ENCODE measurements around the gene PHLDA1.
A peak's percentile ranks its signal among the peaks of the same experiment; 100 is the strongest.

The PHLDA1 gene

GRCh38 chr12:76031414-76032042 is at the start of gene PHLDA1:
Gene PHLDA1, minus strand, starts transcription at chr12:76031776.
- TF ChIP-seq POLR2A (IDR thresholded peaks at IDR 0.05; ENCODE audit: low read depth, low read length), result peak; percentile 92
- peak; percentile 71 for DNase-seq (ENCODE audit: insufficient read length, low spot score)
- FAIRE-seq, result no peak

- FAIRE-seq (no peak), DNase-seq (ENCODE audit: insufficient read length, low spot score) (no peak)
- TF ChIP-seq POLR2A (IDR thresholded peaks at IDR 0.05; ENCODE audit: low read depth, low read length), result no peak
Observed at GRCh38 chr12:76080729-76081415, 49.3 kb upstream of the PHLDA1 start.

- DNase-seq (ENCODE audit: insufficient read length, low spot score) (no peak), FAIRE-seq (peak; percentile 38)
- no peak for TF ChIP-seq POLR2A (IDR thresholded peaks at IDR 0.05; ENCODE audit: low read depth, low read length)
Observed at GRCh38 chr12:76080017-76080728, 48.6 kb upstream of the PHLDA1 start.

GRCh38 chr12:76078748-76079147 is 47.2 kb upstream of the PHLDA1 start:
- FAIRE-seq, result peak; percentile 36
- no peak for TF ChIP-seq POLR2A (IDR thresholded peaks at IDR 0.05; ENCODE audit: low read depth, low read length)
- DNase-seq (ENCODE audit: insufficient read length, low spot score), result no peak

GRCh38 chr12:76075448-76075847 is 43.9 kb upstream of the PHLDA1 start:
- TF ChIP-seq POLR2A (IDR thresholded peaks at IDR 0.05; ENCODE audit: low read depth, low read length), result no peak
- DNase-seq (ENCODE audit: insufficient read length, low spot score) (no peak), FAIRE-seq (no peak)

GRCh38 chr12:76074701-76075336 is 43.2 kb upstream of the PHLDA1 start:
- FAIRE-seq (peak; percentile 64), DNase-seq (ENCODE audit: insufficient read length, low spot score) (no peak)
- no peak for TF ChIP-seq POLR2A (IDR thresholded peaks at IDR 0.05; ENCODE audit: low read depth, low read length)

GRCh38 chr12:76073561-76073960 is 42.0 kb upstream of the PHLDA1 start:
- no peak for TF ChIP-seq POLR2A (IDR thresholded peaks at IDR 0.05; ENCODE audit: low read depth, low read length)
- FAIRE-seq, result no peak
- DNase-seq (ENCODE audit: insufficient read length, low spot score), result no peak

GRCh38 chr12:76072568-76072967 is 41.0 kb upstream of the PHLDA1 start:
- no peak for FAIRE-seq
- TF ChIP-seq POLR2A (IDR thresholded peaks at IDR 0.05; ENCODE audit: low read depth, low read length), result no peak
- DNase-seq (ENCODE audit: insufficient read length, low spot score), result no peak

- DNase-seq (ENCODE audit: insufficient read length, low spot score) (no peak), FAIRE-seq (peak; percentile 11)
- TF ChIP-seq POLR2A (IDR thresholded peaks at IDR 0.05; ENCODE audit: low read depth, low read length), result no peak
Observed at GRCh38 chr12:76069339-76069738, 37.8 kb upstream of the PHLDA1 start.

GRCh38 chr12:76065917-76066316 is 34.3 kb upstream of the PHLDA1 start:
- DNase-seq (ENCODE audit: insufficient read length, low spot score), result no peak
- FAIRE-seq, result no peak
- TF ChIP-seq POLR2A (IDR thresholded peaks at IDR 0.05; ENCODE audit: low read depth, low read length), result no peak

GRCh38 chr12:76064904-76065303 is 33.3 kb upstream of the PHLDA1 start:
- DNase-seq (ENCODE audit: insufficient read length, low spot score) (no peak), FAIRE-seq (peak; percentile 15)
- TF ChIP-seq POLR2A (IDR thresholded peaks at IDR 0.05; ENCODE audit: low read depth, low read length), result no peak

GRCh38 chr12:76060111-76060510 is 28.5 kb upstream of the PHLDA1 start:
- TF ChIP-seq POLR2A (IDR thresholded peaks at IDR 0.05; ENCODE audit: low read depth, low read length), result no peak
- no peak for DNase-seq (ENCODE audit: insufficient read length, low spot score)
- peak; percentile 82 for FAIRE-seq

- TF ChIP-seq POLR2A (IDR thresholded peaks at IDR 0.05; ENCODE audit: low read depth, low read length), result no peak
- DNase-seq (ENCODE audit: insufficient read length, low spot score) (no peak), FAIRE-seq (no peak)
Observed at GRCh38 chr12:76057326-76057725, 25.8 kb upstream of the PHLDA1 start.

GRCh38 chr12:76055393-76055792 is 23.8 kb upstream of the PHLDA1 start:
- FAIRE-seq, result peak; percentile 62

More at GRCh38 chr12:76055393-76055792, 23.8 kb upstream of the PHLDA1 start:
- DNase-seq (ENCODE audit: insufficient read length, low spot score), result no peak
- no peak for TF ChIP-seq POLR2A (IDR thresholded peaks at IDR 0.05; ENCODE audit: low read depth, low read length)
